A172 (cell line): ENCODE results near the gene POLA1. TPM values are rescaled to one million over a fixed set of nuclear protein-coding genes. Genes with fewer than 3 reads are reported as not detected.

Experiments used
- DNase-seq: peaks from one replicate; pipeline ENCODE4 v3.0.0-alpha.2; 2015; ENCODE audit warnings: low spot score
- total RNA-seq: library from RNA; depleted of rRNA; stranded (reverse); fragments of >200 nt; shearing (Covaris generic); gene quantifications from 2 replicates; pipeline ENCODE4 v1.2.3, GENCODE V29; 2014; rRNA removed

POLA1 gene
- total RNA-seq, 1 experiment from 2014 or later, result 34.1 TPM

DNA sequence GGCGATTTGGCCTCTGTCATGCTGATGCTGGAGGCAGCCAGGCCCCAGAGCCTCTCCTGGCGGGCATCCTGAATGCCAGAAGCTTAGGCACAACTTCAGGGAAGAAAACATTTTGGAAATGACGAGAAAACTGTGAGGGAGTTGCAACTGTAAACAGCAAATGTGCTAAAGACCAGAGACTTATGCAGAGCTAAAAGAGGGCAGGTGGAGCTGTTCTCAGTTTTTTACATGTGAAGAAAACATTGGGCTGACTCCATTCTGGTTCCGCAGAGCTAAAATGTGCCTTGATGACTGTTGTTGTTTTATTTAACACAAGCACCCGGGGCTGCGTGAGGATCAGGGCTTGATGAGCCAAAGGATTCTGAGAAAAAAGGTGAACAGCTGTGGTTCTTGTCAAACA lies 332.9 kb downstream of the POLA1 start:
- DNase-seq, result no peak

DNA sequence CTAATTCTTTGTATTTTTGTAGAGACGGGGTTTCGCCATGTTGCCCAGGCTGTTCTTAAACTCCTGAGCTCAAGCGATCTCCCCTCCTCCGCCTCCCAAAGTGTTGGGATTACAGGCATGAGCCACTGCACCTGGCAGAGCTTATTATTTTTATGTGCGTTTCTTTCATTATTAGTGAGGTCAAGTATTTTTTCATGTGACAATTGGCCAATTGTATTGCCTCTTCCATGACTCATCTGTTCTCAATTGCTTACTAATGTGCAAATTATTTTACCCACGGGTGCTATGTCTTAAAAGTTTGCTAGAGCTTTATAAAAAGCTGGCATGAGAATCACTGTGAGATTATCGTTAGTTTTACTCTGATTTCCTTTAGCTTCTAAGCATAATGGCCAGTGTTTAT lies 335.0 kb downstream of the POLA1 start:
- DNase-seq, result peak; percentile 85

DNA sequence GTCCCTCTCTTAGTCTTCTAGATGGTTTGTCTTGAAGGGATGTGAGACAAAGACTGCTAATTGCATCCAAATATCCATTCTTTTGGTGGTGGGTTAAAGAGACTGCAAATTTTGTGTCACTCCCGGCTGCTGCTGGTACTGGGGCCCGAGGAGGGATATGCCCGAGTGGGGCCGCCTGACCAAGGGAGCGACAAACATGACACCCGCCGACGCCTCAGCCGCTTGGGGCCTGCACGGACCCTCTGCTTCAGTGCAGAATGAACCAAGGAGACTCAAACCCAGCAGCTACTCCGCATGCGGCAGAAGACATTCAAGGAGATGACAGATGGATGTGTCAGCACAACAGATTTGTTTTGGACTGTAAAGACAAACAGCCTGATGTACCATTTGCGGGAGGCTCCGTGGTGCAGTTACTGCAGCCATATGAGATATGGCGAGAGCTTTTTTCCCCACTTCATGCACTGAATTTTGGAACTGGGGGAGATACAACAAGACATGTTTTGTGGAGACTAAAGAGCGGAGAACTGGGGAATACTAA lies 335.6 kb downstream of the POLA1 start:
- DNase-seq, result no peak

DNA sequence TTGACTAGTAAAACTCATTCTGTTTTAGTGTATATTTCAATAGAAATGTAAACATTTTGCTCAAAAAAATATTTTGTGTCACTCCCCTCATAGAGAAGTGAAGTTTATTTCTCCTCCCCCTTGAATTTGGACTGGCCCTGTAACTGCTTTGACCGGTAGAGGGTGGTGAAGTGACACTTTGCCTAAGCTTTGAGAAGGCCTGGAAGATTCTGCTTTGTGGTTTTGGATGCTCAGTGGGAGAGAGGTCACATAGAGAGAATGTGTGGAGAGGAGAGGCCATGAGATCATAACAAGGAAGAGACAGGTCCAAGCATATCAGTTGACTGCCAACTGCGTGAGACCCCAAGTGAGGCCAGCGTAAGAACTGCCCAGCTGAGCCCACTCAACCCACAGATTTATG lies 341.2 kb downstream of the POLA1 start:
- DNase-seq, result peak; percentile 60

DNA sequence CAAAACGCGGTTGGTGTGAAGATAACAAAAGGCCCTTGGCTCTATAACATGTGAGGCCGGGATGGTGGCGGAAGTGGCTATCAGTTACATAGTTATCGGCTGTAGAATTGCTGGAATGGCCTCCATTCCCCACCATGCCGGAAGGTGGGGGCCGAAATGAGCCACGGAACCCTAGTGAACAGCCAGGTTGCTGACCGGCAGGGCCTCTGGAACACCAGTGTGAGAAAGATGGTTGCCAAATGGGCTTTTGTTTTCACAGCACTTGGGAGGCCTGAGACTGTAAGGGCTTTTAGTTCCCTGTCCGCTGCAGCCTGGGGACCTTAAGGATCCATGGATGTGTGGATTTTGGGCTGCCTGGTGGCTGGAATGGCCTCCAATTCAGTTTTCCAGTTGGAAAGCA lies 345.3 kb downstream of the POLA1 start:
- no peak for DNase-seq

DNA sequence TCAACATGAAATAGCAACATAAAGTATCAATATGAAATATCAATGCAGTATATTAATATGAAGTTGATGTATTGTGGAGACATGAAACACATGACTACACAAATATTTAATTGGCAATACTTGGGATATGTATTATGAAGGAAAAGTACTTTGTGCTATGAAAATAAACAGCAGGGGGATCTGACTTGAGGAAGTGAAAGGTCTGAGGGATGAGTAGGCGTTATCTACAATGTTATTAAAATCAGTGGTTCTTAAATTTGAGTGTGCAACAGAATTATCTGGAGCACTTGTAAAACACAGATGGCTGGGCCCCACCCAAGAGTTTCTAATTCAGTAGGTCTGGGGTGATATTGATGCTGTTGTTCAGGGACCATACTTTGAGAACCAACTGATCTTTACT lies 349.5 kb downstream of the POLA1 start:
- DNase-seq, result no peak

Other genes starting within 250 kb of the POLA1 start
- gene PDK3, start 228.6 kb upstream of the POLA1 start, total RNA-seq, result 13.6 and 16.9 TPM in 2 replicates
- gene PCYT1B, start 46.6 kb upstream of the POLA1 start, total RNA-seq, result not detected in 2 replicates